ENCODE data around the gene HORMAD2.

The HORMAD2 gene

DNA sequence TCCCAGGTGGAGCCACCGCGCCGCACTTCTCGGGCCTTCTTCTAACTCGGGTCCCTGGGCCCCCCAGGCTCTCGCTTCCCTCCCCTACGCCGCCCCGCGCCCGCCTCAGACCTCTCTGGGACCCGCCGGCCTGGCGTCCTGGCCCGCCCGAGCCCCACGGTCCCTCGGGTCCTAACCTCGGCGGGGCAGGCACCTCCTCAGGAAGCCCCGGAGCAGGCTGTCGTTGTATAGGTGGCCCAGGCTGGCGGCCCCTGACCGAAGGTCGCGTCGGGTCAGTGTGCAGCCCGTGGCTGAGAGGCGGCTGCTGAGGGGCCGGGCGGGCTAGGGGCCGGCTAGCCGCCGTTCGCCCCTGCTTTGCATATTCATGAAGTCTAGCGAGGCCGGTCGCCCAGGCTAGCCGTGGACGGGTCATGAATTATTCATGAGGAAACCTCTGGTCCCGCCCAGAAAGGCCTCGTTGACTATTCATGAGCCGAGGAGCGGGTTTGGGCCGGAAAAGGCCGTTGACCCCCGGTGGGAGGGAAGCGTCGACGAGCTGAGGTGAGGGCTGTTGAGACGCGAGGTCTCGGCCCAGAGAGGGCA, at the start of gene HORMAD2:
HORMAD2 (plus strand) TSS at position 513 of the 582 bp plus-strand sequence. CDS start 13,489 bp downstream, outside the sequence.
- DNase-seq = no peak

- DNase-seq = no peak
These were observed 48.9 kb upstream of the HORMAD2 start for GRCh38 chr22:30031328-30031727.

GRCh38 chr22:30031764-30032455, 48.4 kb upstream of the HORMAD2 start:
- no peak for DNase-seq

- no peak for DNase-seq
These were observed 47.1 kb upstream of the HORMAD2 start for GRCh38 chr22:30033137-30033536.

DNA sequence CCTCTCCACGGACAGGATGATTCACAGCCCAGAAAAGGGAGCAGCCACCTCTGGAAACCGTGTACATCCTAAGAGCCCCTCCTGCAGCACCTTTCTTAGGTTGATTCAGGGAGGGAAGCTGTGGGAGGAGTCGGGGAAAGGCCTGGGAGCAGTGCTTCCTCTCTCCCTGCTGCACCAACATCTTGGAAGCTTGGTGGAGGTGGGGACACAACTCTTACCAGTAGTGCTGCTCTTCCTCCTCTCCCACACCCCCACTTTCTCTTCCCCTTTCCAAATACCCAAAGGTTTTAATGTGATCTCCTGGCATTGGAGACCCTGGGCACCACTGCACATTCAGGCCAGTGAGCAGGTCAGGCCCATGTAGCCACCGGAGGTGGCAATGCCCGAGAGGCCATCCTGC, 46.4 kb upstream of the HORMAD2 start:
- DNase-seq = no peak

DNA sequence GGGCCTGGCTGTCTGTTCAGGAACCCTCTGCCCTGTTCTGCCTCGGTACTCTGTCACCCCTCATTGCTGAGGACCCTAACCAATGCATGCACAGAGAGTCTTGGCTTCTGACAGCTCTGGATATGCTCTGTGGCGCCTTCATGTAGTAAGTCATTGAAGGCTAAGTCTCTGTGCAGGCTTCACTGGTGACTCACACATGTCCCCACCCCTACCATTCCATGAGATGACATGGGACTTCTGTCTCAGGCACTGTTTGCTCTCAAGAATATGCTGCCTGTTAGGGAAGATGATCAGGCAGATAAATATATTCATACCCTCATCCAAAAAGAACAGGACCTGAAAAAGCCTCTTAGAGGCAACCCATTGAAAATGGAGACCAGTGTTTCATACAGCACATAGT, 43.6 kb upstream of the HORMAD2 start:
- no peak for DNase-seq

DNA sequence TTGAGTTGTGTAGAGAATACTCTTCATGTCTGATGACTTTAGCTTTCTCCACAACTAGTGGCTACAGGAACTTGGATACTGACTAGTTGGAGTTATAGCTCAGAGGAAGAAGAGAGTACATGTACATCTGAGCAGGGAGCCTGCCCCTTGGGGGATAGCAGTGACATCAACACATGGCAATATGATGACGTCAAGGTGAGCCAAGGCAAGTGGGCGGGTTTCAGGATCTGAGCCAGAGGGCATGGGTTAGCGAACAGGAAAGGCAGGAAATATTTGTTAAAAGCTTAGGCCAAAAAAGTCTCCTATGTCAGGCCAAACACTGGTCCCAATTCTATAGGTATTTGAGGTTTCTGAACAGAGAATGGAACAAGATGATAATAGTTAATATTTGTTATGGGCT, 42.0 kb upstream of the HORMAD2 start:
- no peak for DNase-seq

GRCh38 chr22:30040499-30041260, 39.6 kb upstream of the HORMAD2 start:
- no peak for DNase-seq

GRCh38 chr22:30041475-30041874, 38.8 kb upstream of the HORMAD2 start:
- no peak for DNase-seq

DNA sequence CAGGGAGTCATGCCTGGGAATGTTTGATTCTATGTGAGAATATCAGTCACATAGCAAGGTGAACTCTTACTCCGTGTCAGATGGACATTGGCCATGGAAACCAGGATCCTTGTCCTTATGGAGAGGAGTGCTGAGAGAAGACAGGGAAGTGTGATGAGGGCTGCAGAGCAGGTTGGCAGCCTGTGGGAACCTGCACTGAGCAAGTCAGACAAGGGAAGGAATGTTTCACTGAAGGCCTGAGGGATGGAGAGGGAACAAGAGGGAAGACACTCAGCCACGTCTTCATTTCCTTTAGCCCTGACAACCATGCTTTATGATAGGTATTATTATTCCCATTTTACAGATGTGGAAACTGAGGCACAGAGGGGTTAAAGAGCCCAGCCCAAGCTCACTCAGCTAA, 38.4 kb upstream of the HORMAD2 start:
- DNase-seq = no peak

DNA sequence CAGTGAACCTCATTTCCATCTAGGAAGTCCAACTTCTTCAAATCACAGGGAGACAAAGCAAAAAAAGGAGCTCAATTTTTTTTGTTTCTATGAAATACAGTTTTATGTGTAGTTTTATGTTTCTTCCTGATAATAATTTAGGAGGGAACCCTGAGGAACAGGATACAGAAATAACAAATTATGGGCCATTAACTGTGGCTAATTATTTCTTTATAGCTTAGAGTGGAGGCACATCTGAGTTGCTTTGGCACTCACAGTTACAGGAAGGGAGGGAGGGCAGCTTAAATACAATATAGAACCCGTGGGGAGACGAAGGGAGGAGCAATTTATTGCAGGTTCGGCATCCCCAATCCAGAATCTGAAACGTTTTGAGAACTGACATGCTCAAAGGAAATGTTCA, 37.1 kb upstream of the HORMAD2 start:
- DNase-seq = no peak

DNA sequence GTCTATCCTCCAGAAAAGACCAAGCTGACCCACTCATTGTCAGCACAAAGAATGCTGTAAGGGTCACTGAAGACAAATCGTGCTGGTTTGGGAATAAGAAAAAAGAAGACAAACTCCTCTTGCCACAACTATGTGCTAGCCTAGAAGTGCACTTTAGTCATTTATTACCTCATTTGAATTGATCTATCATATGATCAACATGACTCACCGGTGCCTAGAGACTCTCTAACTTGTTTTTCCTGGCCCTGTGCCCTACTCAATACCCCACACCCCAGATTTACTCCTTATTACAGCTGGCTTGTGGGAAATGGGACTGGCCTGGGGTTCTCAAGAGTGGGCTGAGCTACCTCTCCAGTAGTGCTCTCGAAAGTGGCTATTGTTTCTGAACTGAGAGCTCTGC, 35.9 kb upstream of the HORMAD2 start:
- peak; percentile 15 for DNase-seq

GRCh38 chr22:30044881-30045493, 35.3 kb upstream of the HORMAD2 start:
- DNase-seq = no peak

- no peak for DNase-seq
These were observed 34.8 kb upstream of the HORMAD2 start for GRCh38 chr22:30045494-30045887.

DNA sequence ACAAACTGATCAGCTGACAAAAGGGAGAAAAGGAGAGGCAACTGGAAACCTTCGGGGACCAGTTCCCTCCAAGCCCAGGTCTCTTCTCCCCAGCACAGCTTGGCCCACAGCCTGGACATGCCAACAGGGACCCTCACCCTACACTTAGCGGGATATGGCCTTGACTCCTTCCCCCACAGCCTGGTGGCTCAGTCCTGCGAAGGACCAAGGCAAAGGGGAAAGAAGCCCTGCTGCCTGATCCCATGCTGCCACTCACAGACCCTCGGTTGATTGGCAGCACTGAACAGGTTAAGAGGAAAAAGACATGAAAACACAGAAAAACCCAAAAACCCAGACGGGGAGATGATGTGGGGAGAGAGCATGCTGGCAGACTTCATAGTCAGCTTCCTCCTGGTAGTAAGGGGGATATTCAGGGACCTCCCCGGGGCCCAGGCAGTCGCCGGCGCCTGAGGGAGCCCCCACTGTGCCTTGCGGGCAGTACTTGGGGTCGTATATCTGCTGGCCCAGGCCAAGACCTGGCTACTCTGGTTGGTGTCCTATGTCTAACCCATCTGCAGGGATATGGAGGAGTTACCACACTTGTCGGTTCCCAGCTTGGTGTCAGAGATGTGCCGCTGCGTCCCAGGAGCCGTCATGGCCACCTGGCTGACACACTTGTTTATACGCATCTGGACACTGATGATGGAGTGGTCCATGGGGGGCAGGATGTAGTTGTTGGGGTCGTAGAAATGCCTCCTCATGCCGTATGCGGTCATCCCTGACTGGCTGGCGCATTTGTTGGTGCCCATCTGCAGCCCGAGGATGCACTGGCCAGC, 34.2 kb upstream of the HORMAD2 start:
- DNase-seq = no peak

DNA sequence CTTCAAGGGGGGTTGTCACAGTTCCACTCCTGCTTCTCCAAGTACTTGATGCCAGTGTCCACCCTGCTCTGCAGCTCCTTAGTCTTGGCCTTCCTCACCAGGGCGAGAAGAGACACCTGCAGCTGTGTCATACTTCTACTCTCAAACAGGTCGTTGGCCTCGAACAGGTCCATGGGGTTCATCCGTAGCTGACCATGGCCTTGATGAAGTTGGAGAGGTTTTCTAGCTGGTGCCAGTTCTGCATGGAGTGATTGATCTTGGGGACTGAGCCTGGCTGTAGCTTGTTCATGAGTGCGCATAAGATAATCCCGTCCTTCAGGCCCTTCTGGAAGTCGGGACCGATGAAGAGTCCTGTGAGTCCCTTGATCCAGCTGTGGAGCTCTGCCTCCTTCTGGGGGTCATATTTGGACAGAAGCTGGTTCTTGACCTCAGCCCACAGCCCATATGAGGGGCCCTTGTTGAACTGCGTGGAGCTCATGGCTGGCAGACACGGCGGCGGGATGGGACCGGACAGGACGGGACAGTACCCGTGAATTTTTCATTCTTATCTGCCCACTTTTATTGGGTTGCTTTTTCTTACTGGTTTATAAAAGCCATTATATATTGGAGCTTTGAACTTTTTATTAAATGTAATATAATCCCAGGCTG, 33.4 kb upstream of the HORMAD2 start:
- no peak for DNase-seq

GRCh38 chr22:30047364-30047738, 32.9 kb upstream of the HORMAD2 start:
- DNase-seq = no peak

- DNase-seq = no peak
These were observed 31.6 kb upstream of the HORMAD2 start for GRCh38 chr22:30048681-30049080.

- no peak for DNase-seq
These were observed 26.0 kb upstream of the HORMAD2 start for GRCh38 chr22:30054067-30054763.

GRCh38 chr22:30054764-30055069, 25.5 kb upstream of the HORMAD2 start:
- no peak for DNase-seq

DNA sequence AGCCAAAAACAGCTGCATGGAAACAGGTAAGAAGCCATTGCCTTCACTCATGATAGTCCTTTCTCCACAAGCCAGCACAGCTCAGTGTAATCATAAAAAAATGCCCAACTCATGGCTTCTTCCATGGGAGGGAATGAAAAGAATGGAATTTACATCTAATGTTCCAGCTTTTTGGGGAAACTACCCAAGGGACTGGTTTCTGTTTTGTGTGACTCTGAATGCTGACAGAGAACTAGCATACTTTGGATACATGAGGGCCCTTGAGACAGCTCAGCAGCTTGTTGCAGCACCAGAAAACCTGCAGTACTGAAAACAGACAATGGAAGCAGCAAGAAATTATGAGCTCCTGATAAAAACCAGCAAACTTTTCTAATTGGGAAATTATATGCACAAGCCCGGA, 24.2 kb upstream of the HORMAD2 start:
- no peak for DNase-seq

DNA sequence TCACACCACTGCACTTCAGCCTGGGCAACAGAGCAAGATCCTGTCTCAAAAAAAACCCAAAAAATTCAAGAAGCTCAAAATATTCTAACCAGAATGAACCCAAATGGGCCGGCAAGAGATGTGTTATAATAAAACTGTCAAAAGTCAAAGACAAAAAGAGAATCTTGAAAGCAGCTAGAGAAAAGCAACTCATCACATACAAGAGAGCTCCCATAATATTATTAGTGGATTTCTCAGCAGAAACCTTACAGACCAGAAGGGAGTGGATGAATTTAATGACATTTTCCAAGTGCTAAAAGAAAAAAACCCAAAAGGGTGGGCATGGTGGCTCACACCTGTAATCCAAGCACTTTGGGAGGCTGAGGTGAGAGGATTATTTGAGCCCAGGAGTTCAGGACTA, 22.9 kb upstream of the HORMAD2 start:
- DNase-seq = no peak
